ENCODE measurements around the gene LHFPL6. TPM values are rescaled to one million over a fixed set of nuclear protein-coding genes. Genes with fewer than 3 reads are reported as not detected.

The LHFPL6 gene
- total RNA-seq, 1 donor from 2014 or later, result 31.4 TPM

GRCh38 chr13:39552246-39552645 lies 50.7 kb downstream of the LHFPL6 start:
- no peak for FAIRE-seq
- no peaks in the 10 kb centered on the region for H3K4me1 ChIP-seq (ENCODE audit: insufficient read depth, low read length)
- H3K27ac ChIP-seq (ENCODE audit: low read depth, low read length), result no peak overlapping the region
- Mint-ChIP-seq H3K9me3 (ENCODE audit: unreplicated experiment) (no peaks in the 10 kb centered on the region), H3K4me1 (ENCODE audit: low read depth, unreplicated experiment) (peaks cover 9% of the 10 kb centered on the region), H3K4me3 (ENCODE audit: unreplicated experiment) (no peak overlapping the region), H3K36me3 (ENCODE audit: low read depth, unreplicated experiment) (no peaks in the 10 kb centered on the region), H3K27me3 (ENCODE audit: low read depth, unreplicated experiment) (no peaks in the 10 kb centered on the region), H3K27ac (ENCODE audit: unreplicated experiment) (no peak overlapping the region)
- no peaks in the 10 kb centered on the region for H3K27me3 ChIP-seq (ENCODE audit: insufficient read depth, low read length)
- H3K9ac ChIP-seq (ENCODE audit: low read length), result no peak overlapping the region
- H3K9me3 ChIP-seq (ENCODE audit: insufficient read depth, low read depth, low read length), result no peaks in the 10 kb centered on the region
- no peak overlapping the region for H3K4me3 ChIP-seq (ENCODE audit: insufficient read depth, low read depth, low read length)
- no peaks in the 10 kb centered on the region for H4K20me1 ChIP-seq (ENCODE audit: insufficient read depth, low read length)
- H3K36me3 ChIP-seq (ENCODE audit: insufficient read depth, low read length), result no peaks in the 10 kb centered on the region
- no peaks in the 10 kb centered on the region for H3K79me2 ChIP-seq (ENCODE audit: insufficient read depth, low read length)
- H2AFZ ChIP-seq (ENCODE audit: low read depth, low read length), result no peak overlapping the region
- DNase-seq (ENCODE audit: low read depth), result no peak
- TF ChIP-seq CTCF (IDR thresholded peaks at IDR 0.05; ENCODE audit: insufficient read depth, low read depth, low read length) (no peak), EZH2 (IDR thresholded peaks at IDR 0.05; ENCODE audit: insufficient read depth, low read length) (no peak)
- H3K4me2 ChIP-seq (ENCODE audit: low read length), result no peak overlapping the region

GRCh38 chr13:39550931-39551330 lies 52.1 kb downstream of the LHFPL6 start:
- no peaks in the 10 kb centered on the region for H3K9me3 ChIP-seq (ENCODE audit: insufficient read depth, low read depth, low read length)
- no peak for TF ChIP-seq CTCF (IDR thresholded peaks at IDR 0.05; ENCODE audit: insufficient read depth, low read depth, low read length)
- TF ChIP-seq EZH2 (IDR thresholded peaks at IDR 0.05; ENCODE audit: insufficient read depth, low read length), result no peak
- H3K4me3 ChIP-seq (ENCODE audit: insufficient read depth, low read depth, low read length), result no peak overlapping the region
- H4K20me1 ChIP-seq (ENCODE audit: insufficient read depth, low read length), result no peaks in the 10 kb centered on the region
- Mint-ChIP-seq H3K27me3 (ENCODE audit: low read depth, unreplicated experiment) (no peaks in the 10 kb centered on the region), H3K4me1 (ENCODE audit: low read depth, unreplicated experiment) (peaks cover 14% of the 10 kb centered on the region), H3K9me3 (ENCODE audit: unreplicated experiment) (no peaks in the 10 kb centered on the region), H3K27ac (ENCODE audit: unreplicated experiment) (no peak overlapping the region), H3K4me3 (ENCODE audit: unreplicated experiment) (no peak overlapping the region), H3K36me3 (ENCODE audit: low read depth, unreplicated experiment) (no peaks in the 10 kb centered on the region)
- H3K4me1 ChIP-seq (ENCODE audit: insufficient read depth, low read length), result no peaks in the 10 kb centered on the region
- no peak overlapping the region for H3K27ac ChIP-seq (ENCODE audit: low read depth, low read length)
- no peaks in the 10 kb centered on the region for H3K36me3 ChIP-seq (ENCODE audit: insufficient read depth, low read length)
- no peak overlapping the region for H2AFZ ChIP-seq (ENCODE audit: low read depth, low read length)
- H3K9ac ChIP-seq (ENCODE audit: low read length), result no peak overlapping the region
- no peak for FAIRE-seq
- H3K79me2 ChIP-seq (ENCODE audit: insufficient read depth, low read length), result no peaks in the 10 kb centered on the region
- no peak for DNase-seq (ENCODE audit: low read depth)
- H3K27me3 ChIP-seq (ENCODE audit: insufficient read depth, low read length), result no peaks in the 10 kb centered on the region
- no peak overlapping the region for H3K4me2 ChIP-seq (ENCODE audit: low read length)

DNA sequence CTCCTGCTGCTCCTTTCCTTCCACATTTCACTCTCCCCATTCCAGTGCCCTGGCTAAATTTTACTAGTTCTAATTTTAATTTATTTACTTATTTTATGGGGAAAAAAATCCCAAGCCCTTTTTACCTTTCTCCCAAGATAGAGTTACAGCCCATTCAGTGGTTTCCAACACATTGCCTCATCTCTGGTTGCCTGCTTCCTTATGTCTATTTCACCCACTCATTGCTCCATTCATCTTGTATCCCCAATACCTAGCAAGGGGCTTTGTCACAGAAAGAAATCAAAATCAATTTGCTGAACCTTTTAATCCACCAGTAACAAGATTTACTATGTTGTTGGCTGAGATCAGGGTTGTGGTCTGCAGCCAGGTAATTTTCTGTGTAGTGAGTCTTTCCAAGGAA lies 55.9 kb downstream of the LHFPL6 start:
- Histone ChIP-seq H3K27ac (ENCODE audit: low read depth, low read length) (no peak overlapping the region), H3K4me1 (ENCODE audit: insufficient read depth, low read length) (no peaks in the 10 kb centered on the region), H3K79me2 (ENCODE audit: insufficient read depth, low read length) (no peaks in the 10 kb centered on the region), H3K9ac (ENCODE audit: low read length) (no peak overlapping the region), H3K27me3 (ENCODE audit: insufficient read depth, low read length) (no peaks in the 10 kb centered on the region), H2AFZ (ENCODE audit: low read depth, low read length) (no peak overlapping the region), H3K4me2 (ENCODE audit: low read length) (no peak overlapping the region), H4K20me1 (ENCODE audit: insufficient read depth, low read length) (no peaks in the 10 kb centered on the region), H3K36me3 (ENCODE audit: insufficient read depth, low read length) (no peaks in the 10 kb centered on the region), H3K4me3 (ENCODE audit: insufficient read depth, low read depth, low read length) (no peak overlapping the region), H3K9me3 (ENCODE audit: insufficient read depth, low read depth, low read length) (no peaks in the 10 kb centered on the region)
- TF ChIP-seq CTCF (IDR thresholded peaks at IDR 0.05; ENCODE audit: insufficient read depth, low read depth, low read length) (no peak), EZH2 (IDR thresholded peaks at IDR 0.05; ENCODE audit: insufficient read depth, low read length) (no peak)
- Mint-ChIP-seq H3K4me1 (ENCODE audit: low read depth, unreplicated experiment) (peaks cover 5% of the 10 kb centered on the region), H3K4me3 (ENCODE audit: unreplicated experiment) (no peak overlapping the region), H3K27ac (ENCODE audit: unreplicated experiment) (no peak overlapping the region), H3K9me3 (ENCODE audit: unreplicated experiment) (no peaks in the 10 kb centered on the region), H3K27me3 (ENCODE audit: low read depth, unreplicated experiment) (no peaks in the 10 kb centered on the region), H3K36me3 (ENCODE audit: low read depth, unreplicated experiment) (no peaks in the 10 kb centered on the region)
- FAIRE-seq (no peak), DNase-seq (ENCODE audit: low read depth) (no peak)

All from astrocyte (in vitro differentiated cells and primary cell).